GM19395 (cell line): ENCODE results near the gene DGKH.
A peak's percentile ranks its signal among the peaks of the same experiment; 100 is the strongest.
"Not testable (repeated sequence)": the region's sequence is repeated elsewhere in the genome, so short reads cannot be mapped to it uniquely, and the experiment has no call there.

Experiments used
- ATAC-seq: cut with Tn5 transposase; IDR thresholded peaks from one replicate; pipeline ENCODE4 v1.9.1; 2021; ENCODE audit warnings: mild to moderate bottlenecking, moderate library complexity; ENCODE audit not compliant: unreplicated experiment

Gene DGKH

GRCh38 chr13:42223681-42224080 is 175.2 kb downstream of the DGKH start:
- no peak for ATAC-seq

GRCh38 chr13:42225051-42225450 is 176.6 kb downstream of the DGKH start:
- no peak for ATAC-seq

- ATAC-seq, result not testable (repeated sequence)
These were observed 178.3 kb downstream of the DGKH start for GRCh38 chr13:42226759-42227158.

GRCh38 chr13:42228527-42228926 is 180.1 kb downstream of the DGKH start:
- no peak for ATAC-seq

- ATAC-seq, result no peak
These were observed 180.8 kb downstream of the DGKH start for GRCh38 chr13:42229287-42229686.

GRCh38 chr13:42232671-42233070 is 184.2 kb downstream of the DGKH start:
- ATAC-seq, result no peak

- no peak for ATAC-seq
These were observed 185.3 kb downstream of the DGKH start for GRCh38 chr13:42233726-42234125.

- ATAC-seq, result no peak
These were observed 190.7 kb downstream of the DGKH start for GRCh38 chr13:42239161-42239560.

GRCh38 chr13:42239644-42240043 is 191.2 kb downstream of the DGKH start:
- no peak for ATAC-seq

GRCh38 chr13:42246541-42246940 is 198.1 kb downstream of the DGKH start:
- ATAC-seq, result no peak

- ATAC-seq, result no peak
These were observed 199.4 kb downstream of the DGKH start for GRCh38 chr13:42247883-42248282.

GRCh38 chr13:42255886-42256285 is 207.4 kb downstream of the DGKH start:
- ATAC-seq, result no peak

- ATAC-seq, result no peak
These were observed 210.3 kb downstream of the DGKH start for GRCh38 chr13:42258747-42259146.

- no peak for ATAC-seq
These were observed 211.1 kb downstream of the DGKH start for GRCh38 chr13:42259515-42259914.

GRCh38 chr13:42260903-42261654 is 212.6 kb downstream of the DGKH start:
- no peak for ATAC-seq

- no peak for ATAC-seq
These were observed 218.0 kb downstream of the DGKH start for GRCh38 chr13:42266473-42266872.

- no peak for ATAC-seq
These were observed 221.9 kb downstream of the DGKH start for GRCh38 chr13:42270160-42270856.

- no peak for ATAC-seq
These were observed 222.4 kb downstream of the DGKH start for GRCh38 chr13:42270857-42271215.

- peak; percentile 87 for ATAC-seq
These were observed 223.1 kb downstream of the DGKH start for GRCh38 chr13:42271337-42272114.

- peak; percentile 26 for ATAC-seq
These were observed 223.8 kb downstream of the DGKH start, which contains the start of gene AKAP11 for GRCh38 chr13:42272115-42272803. TSS of gene AKAP11 (plus strand) at chr13:42272152. CDS start at chr13:42286349, 14,197 bp downstream.

GRCh38 chr13:42272804-42273175 is 224.3 kb downstream of the DGKH start:
- no peak for ATAC-seq
